GM12865 (cell line): ENCODE data around the gene CFH.
"Not testable (repeated sequence)": the region's sequence is repeated elsewhere in the genome, so short reads cannot be mapped to it uniquely, and the experiment has no call there.

Experiments
- DNase-seq: peaks from one replicate; pipeline ENCODE4 v3.0.0; 2010; ENCODE audit warnings: low read depth
- H3K4me3 ChIP-seq: 2 replicates; pipeline ENCODE4 v1.5.1; 2011; ENCODE audit warnings: mild to moderate bottlenecking, low read depth, low read length, control low read depth
- TF ChIP-seq, protein P1 (sequence below): IDR thresholded peaks from 2 replicates; pipeline ENCODE4 v1.5.1; 2011; ENCODE audit warnings: low read length, control low read depth, low read depth, inconsistent platforms; ENCODE audit not compliant: insufficient read depth; ENCODE audit errors: missing control alignments

The CFH gene

DNA sequence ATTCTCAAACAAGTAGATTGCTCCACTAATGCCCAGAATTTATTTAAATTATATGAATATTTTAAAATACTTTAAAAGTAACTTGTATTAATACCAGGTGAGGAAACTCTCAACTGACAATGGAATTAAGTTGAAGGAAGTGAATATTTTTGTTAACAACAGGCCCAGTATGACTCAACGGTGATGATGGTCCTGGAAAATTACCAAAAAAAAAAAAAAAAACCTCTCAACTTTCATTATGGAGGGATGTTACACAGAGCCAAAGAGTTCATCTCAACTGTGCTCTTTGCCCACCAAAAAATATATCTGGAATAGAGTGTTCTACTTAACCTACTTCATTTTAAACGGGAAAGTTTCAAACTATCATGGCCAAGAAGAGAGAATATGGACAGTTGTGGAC is 28.3 kb downstream of the CFH start:
- TF ChIP-seq, protein P1, sequence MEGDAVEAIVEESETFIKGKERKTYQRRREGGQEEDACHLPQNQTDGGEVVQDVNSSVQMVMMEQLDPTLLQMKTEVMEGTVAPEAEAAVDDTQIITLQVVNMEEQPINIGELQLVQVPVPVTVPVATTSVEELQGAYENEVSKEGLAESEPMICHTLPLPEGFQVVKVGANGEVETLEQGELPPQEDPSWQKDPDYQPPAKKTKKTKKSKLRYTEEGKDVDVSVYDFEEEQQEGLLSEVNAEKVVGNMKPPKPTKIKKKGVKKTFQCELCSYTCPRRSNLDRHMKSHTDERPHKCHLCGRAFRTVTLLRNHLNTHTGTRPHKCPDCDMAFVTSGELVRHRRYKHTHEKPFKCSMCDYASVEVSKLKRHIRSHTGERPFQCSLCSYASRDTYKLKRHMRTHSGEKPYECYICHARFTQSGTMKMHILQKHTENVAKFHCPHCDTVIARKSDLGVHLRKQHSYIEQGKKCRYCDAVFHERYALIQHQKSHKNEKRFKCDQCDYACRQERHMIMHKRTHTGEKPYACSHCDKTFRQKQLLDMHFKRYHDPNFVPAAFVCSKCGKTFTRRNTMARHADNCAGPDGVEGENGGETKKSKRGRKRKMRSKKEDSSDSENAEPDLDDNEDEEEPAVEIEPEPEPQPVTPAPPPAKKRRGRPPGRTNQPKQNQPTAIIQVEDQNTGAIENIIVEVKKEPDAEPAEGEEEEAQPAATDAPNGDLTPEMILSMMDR, result no peak
- no peak overlapping the region for H3K4me3 ChIP-seq
- no peak for DNase-seq

DNA sequence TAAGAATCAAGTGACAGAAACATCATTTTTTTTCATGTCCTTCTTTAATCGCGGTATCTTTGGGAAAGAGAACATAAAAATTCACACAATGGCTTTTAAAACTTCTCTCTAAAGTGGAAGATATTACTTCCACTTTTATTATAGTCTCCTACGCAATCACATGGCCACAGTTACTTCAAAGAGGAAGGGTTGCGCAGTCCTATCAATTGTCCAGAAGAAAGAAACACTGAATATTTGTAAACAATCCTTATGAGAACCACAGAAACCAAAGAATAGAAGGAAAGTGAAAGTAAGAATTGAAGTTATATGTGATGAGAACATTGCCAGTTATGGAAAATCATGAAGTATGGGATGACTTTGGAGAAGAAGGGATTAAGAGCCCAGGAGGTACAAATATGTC is 32.6 kb downstream of the CFH start:
- DNase-seq, result no peak
- TF ChIP-seq, protein P1, result no peak
- H3K4me3 ChIP-seq, result no peak overlapping the region

DNA sequence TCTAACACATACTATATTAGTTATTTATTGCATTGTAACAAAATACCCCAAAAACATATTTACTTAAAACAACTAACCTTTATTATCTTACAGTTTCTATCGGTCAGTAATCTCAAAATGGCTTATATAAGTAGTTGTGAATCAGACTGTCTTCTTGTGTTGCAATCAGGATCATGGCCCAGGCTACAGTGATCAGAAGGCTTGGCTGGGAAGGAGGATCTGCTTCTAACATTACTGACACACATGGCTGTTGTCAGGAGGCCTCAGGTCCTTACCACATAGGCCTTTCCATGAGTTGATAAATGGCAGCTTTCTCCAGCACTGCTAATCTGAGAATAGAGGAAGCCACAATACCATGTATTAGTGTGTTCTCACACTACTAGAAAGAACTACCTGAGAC is 33.7 kb downstream of the CFH start:
- H3K4me3 ChIP-seq, result no peak overlapping the region
- TF ChIP-seq, protein P1, result no peak
- DNase-seq, result no peak

DNA sequence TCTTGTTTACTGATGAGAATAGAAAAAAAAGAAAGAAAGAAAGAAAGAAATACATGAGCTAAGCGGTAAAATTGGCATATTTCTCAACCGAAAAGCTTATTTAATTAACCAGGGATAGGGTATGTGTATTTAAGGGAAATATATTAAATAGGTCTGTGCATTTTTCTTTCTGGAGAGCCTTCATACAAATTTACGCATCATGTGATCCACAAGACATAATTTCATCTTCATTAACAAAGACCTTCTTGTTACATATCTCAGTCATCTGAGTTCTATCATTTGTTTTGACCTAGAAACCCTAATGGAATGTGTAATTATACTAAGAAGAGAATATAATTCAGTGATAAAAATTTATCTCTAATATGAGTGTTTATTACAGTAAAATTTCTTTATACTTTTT is 37.2 kb downstream of the CFH start:
- DNase-seq, result no peak
- TF ChIP-seq, protein P1, result no peak
- H3K4me3 ChIP-seq, result no peak overlapping the region

DNA sequence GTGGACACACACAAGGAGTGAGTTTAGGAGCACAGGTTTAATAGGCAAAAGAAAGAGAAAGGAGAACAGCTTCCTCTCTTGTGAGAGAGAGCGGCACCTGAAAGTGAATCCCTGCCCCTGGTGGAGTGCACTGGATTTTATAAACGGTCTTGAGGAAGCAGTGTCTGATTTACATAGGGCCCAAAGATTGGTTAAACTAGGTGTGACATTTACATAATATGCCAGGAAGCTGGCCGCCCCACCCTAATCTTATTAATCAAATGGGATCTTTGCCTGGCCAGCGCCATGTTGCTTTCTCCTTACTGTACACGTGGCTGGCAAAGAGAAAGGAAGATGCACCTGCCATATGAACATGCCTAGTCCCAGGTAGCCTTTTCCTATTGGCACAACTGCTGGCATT is 38.7 kb downstream of the CFH start:
- TF ChIP-seq, protein P1, result no peak
- no peak for DNase-seq
- no peak overlapping the region for H3K4me3 ChIP-seq

DNA sequence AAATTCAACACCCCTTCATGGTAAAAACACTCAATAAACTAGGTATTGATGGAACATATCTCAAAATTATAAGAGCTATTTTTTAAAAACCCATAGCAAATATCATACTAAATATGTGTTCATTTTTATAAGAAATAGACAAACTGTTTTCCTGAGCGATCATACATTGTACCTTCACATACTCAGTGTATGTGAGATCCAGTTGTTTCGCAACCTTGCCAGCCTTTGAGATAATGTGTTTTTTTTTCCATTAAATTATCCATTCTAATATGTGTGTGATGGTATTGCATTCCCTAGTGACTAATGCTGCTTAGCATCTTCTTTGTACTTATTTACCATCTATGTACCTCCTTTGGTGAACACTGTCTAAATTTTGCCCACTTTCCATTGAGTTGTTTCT is 47.1 kb downstream of the CFH start:
- DNase-seq, result no peak
- TF ChIP-seq, protein P1, result no peak

DNA sequence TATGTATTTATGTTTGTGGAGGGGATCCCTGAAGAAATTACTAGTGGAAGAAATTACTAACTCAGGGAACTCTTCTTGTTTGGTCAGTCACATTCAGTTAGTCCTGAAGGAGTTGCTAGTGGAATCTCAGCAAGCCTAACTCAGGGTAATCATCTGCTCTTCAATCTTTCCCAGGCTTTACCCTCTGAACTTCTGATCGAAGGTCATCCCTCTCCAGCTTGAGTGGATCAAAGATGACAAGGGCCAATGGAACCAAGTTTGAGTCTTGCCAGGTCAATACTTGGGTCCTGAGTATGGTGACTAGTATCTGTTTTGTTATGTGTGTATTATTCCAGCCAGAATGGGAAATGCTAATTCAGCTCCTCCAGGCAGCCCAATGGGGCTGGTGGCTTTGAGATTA is 49.3 kb downstream of the CFH start:
- DNase-seq, result no peak
- TF ChIP-seq, protein P1, result no peak
- no peak overlapping the region for H3K4me3 ChIP-seq

More for the DNA sequence above, 47.1 kb downstream of the CFH start:
- H3K4me3 ChIP-seq, result no peak overlapping the region

DNA sequence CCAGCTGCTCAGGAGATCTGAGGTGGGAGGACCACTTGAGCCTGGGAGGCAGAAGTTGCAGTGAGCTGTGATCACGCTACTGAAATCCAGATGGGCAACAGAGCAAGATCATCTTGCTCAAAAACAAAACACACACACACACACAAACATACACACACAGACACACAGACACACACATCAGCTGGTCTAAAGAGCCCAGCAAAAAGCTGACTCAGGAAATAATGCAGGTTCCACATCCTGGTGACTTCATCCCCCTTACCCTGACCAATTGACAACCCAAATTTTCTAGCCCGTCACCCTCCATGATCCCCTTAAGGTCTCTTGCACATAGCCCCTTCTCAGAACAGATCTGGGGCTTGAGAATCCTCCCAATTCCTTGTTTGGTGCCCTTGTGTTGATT is 58.0 kb downstream of the CFH start:
- DNase-seq, H3K4me3 ChIP-seq: not testable (repeated sequence)
